Neuronal stem cell (in vitro differentiated cells): ENCODE measurements around the gene SCMH1.

Experiments
- DNase-seq: peaks from one replicate; pipeline ENCODE4 v3.0.0-alpha.2; 2013; ENCODE audit warnings: low spot score
- H2AFZ ChIP-seq: one replicate; pipeline ENCODE4 v1.6.1; 2013; ENCODE audit warnings: mild to moderate bottlenecking, low read length, inconsistent platforms
- H2AK5ac ChIP-seq: 2 replicates; pipeline ENCODE4 v1.6.1; 2013; ENCODE audit warnings: low read depth, mild to moderate bottlenecking, inconsistent platforms, low read length, moderate library complexity, mixed read lengths
- H2BK120ac ChIP-seq: 2 replicates; pipeline ENCODE4 v1.6.1; 2013; ENCODE audit warnings: low read depth, mild to moderate bottlenecking, inconsistent platforms, low read length, moderate library complexity, mixed read lengths
- H2BK12ac ChIP-seq: one replicate; pipeline ENCODE4 v1.6.1; 2013; ENCODE audit warnings: low read length, inconsistent platforms
- H2BK15ac ChIP-seq: 2 replicates; pipeline ENCODE4 v1.6.1; 2013; ENCODE audit warnings: mild to moderate bottlenecking, low read length, inconsistent platforms, mixed read lengths
- H2BK5ac ChIP-seq: one replicate; pipeline ENCODE4 v1.6.1; 2013; ENCODE audit warnings: inconsistent platforms, mild to moderate bottlenecking, low read length, moderate library complexity
- H3K14ac ChIP-seq: one replicate; pipeline ENCODE4 v1.6.1; 2013; ENCODE audit warnings: low read length, inconsistent platforms
- H3K18ac ChIP-seq: 2 replicates; pipeline ENCODE4 v1.6.1; 2013; ENCODE audit warnings: low read length, inconsistent platforms
- H3K23ac ChIP-seq: 2 replicates; pipeline ENCODE4 v1.6.1; 2013; ENCODE audit warnings: low read depth, mild to moderate bottlenecking, mixed read lengths, low read length, inconsistent platforms; ENCODE audit not compliant: poor library complexity
- H3K27ac ChIP-seq: replicated peaks from 3 replicates; pipeline ENCODE4 v1.5.1; 2013; ENCODE audit warnings: low read length, inconsistent platforms
- H3K27me3 ChIP-seq, 3 experiments: 2 replicates each; pipeline ENCODE4 v1.6.1; 2013; ENCODE audit warnings: low read length in 3 of 3, mild to moderate bottlenecking in 2 of 3, inconsistent platforms in 1 of 3, low read depth in 1 of 3, mixed read lengths in 1 of 3, moderate library complexity in 1 of 3; ENCODE audit not compliant: control insufficient read depth in 3 of 3, insufficient read depth in 3 of 3
- H3K36me3 ChIP-seq, 2 donors: replicated peaks in 1 of 2; 2 replicates each; pipeline ENCODE4 v1.6.1; 2013; ENCODE audit warnings: low read length in 2 of 2; ENCODE audit not compliant: control insufficient read depth in 2 of 2, insufficient read depth in 2 of 2
- H3K4ac ChIP-seq: 2 replicates; pipeline ENCODE4 v1.6.1; 2013; ENCODE audit warnings: inconsistent platforms, mild to moderate bottlenecking, low read length, moderate library complexity
- H3K4me1 ChIP-seq, 2 donors: 1 replicate in 1 of 2; 2 replicates in 1 of 2; pipeline ENCODE4 v1.6.1; 2013; ENCODE audit warnings: low read length in 2 of 2, low read depth in 1 of 2; ENCODE audit not compliant: control insufficient read depth in 2 of 2, insufficient read depth in 1 of 2
- H3K4me2 ChIP-seq: one replicate; pipeline ENCODE4 v1.6.1; 2013; ENCODE audit warnings: mild to moderate bottlenecking, low read length, inconsistent platforms; ENCODE audit not compliant: insufficient read depth, poor library complexity, severe bottlenecking
- H3K4me3 ChIP-seq, 2 donors: 2 replicates each; pipeline ENCODE4 v1.5.1; 2013; ENCODE audit warnings: low read length in 2 of 2, mild to moderate bottlenecking in 2 of 2, inconsistent platforms in 1 of 2, moderate library complexity in 1 of 2
- H3K79me1 ChIP-seq: one replicate; pipeline ENCODE4 v1.6.1; 2013; ENCODE audit warnings: low read depth, mild to moderate bottlenecking, inconsistent platforms, low read length, moderate library complexity
- H3K9ac ChIP-seq: one replicate; pipeline ENCODE4 v1.6.1; 2013; ENCODE audit warnings: mild to moderate bottlenecking, low read depth, low read length, inconsistent platforms; ENCODE audit not compliant: poor library complexity
- H3K9me3 ChIP-seq, 2 donors: replicated peaks in 1 of 2; 2 replicates each; pipeline versions ENCODE3 to v1.6.1; 2013; ENCODE audit warnings: low read length in 2 of 2, mild to moderate bottlenecking in 2 of 2, inconsistent platforms in 1 of 2, low read depth in 1 of 2, mixed read lengths in 1 of 2, moderate library complexity in 1 of 2; ENCODE audit not compliant: control insufficient read depth in 2 of 2, insufficient read depth in 1 of 2
- H4K8ac ChIP-seq: one replicate; pipeline ENCODE4 v1.6.1; 2013; ENCODE audit warnings: low read depth, mild to moderate bottlenecking, inconsistent platforms, low read length, moderate library complexity
- H4K91ac ChIP-seq: one replicate; pipeline ENCODE4 v1.6.1; 2013; ENCODE audit warnings: low read length, low read depth, mild to moderate bottlenecking, inconsistent platforms; ENCODE audit not compliant: poor library complexity
- WGBS, 2 donors: extraction: QIAGEN DNeasy Blood & Tissue Kit; methylation state at CpG; one replicate each; pipeline ENCODE4 v1.1.7; 2013; ENCODE audit warnings: missing lambda C conversion rate in 2 of 2, mixed read lengths in 1 of 2; ENCODE audit not compliant: insufficient read length in 2 of 2, insufficient replicate concordance in 1 of 2; ENCODE audit errors: extremely low coverage in 2 of 2; 5-methylcytosine and 5-hydroxymethylcytosine counted together

The SCMH1 gene

DNA sequence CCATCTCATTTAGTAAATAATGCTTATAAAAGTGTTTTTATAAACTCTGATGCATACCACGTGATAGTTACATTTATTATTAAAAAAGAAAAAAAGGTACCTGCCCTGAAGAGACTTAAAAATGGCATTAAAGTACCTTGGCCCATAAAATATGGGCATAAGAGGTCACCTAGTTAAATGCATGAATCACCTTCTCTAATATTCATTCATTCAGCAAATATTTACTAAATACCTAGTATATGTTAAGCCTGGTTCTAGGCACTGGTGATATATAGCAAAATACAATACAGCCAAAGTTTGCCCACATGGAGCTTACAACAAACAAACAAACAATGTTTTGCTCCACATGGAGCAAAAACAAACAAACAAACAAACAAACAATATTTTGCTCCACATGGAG, 87.0 kb downstream of the SCMH1 start:
- Histone ChIP-seq H2AK5ac (no peak overlapping the region), H3K14ac (no peak overlapping the region), H3K4me2 (no peak overlapping the region), H2BK15ac (no peak overlapping the region), H3K4me1 (peaks cover 0 to 3% of the 10 kb centered on the region in 2 donors), H4K91ac (no peak overlapping the region), H3K4me3 (no peak overlapping the region), H2BK12ac (no peak overlapping the region), H3K27me3 (no peaks in the 10 kb centered on the region), H4K8ac (no peak overlapping the region), H2AFZ (no peak overlapping the region), H3K27ac (no peak overlapping the region), H2BK5ac (no peak overlapping the region), H3K9ac (no peak overlapping the region), H3K18ac (no peak overlapping the region), H3K36me3 (peaks cover 0 to 58% of the 10 kb centered on the region in 2 donors), H3K23ac (no peak overlapping the region), H2BK120ac (no peak overlapping the region), H3K79me1 (no peaks in the 10 kb centered on the region), H3K4ac (no peak overlapping the region), H3K9me3 (no peaks in the 10 kb centered on the region)
- no peak for DNase-seq
- WGBS, 2 donors = no CpG with 5 or more reads among the region's 1 CpG

DNA sequence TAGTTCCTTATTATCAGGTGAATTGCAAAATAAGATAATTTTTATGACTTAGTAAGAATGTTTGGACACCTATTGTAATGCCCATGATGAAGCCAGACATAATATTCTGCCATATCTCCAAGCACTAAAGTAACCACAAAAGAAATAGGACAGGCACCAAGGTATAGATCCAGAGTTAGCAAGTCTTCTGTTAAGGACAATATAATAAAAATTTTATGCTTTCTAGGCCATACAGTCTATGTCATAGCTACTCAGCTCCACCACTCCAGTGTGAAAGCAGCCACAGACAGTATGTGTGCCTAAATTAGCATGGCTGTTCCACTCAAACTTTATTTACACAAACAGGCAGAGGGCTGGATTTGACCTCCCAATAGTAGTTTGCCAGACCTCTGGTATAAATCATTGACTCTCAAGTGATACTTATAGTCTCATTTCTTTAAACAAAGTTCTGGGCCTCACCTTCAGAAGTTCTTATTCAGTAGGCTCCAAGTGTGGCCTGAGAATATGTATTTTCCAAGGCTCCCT, 88.3 kb downstream of the SCMH1 start:
- H3K23ac ChIP-seq = no peak overlapping the region
- H4K91ac ChIP-seq = no peak overlapping the region
- no peak overlapping the region for H3K9ac ChIP-seq
- H2BK120ac ChIP-seq = no peak overlapping the region
- no peak overlapping the region for H2BK15ac ChIP-seq
- no peak overlapping the region for H3K4me2 ChIP-seq
- no peak overlapping the region for H2AFZ ChIP-seq
- no peak overlapping the region for H3K14ac ChIP-seq
- H3K18ac ChIP-seq = no peak overlapping the region
- H3K4ac ChIP-seq = no peak overlapping the region
- H2AK5ac ChIP-seq = no peak overlapping the region
- H3K4me3 ChIP-seq = no peak overlapping the region
- H3K36me3 ChIP-seq = peaks cover 4 to 60% of the 10 kb centered on the region in 2 donors
- peaks cover 0 to 13% of the 10 kb centered on the region in 2 donors for H3K9me3 ChIP-seq
- H2BK12ac ChIP-seq = no peak overlapping the region
- DNase-seq = no peak
- H4K8ac ChIP-seq = no peak overlapping the region
- H3K79me1 ChIP-seq = no peaks in the 10 kb centered on the region
- H2BK5ac ChIP-seq = no peak overlapping the region
- peaks cover 0 to 3% of the 10 kb centered on the region in 2 donors for H3K4me1 ChIP-seq
- no peak overlapping the region for H3K27ac ChIP-seq
- no peaks in the 10 kb centered on the region for H3K27me3 ChIP-seq

DNA sequence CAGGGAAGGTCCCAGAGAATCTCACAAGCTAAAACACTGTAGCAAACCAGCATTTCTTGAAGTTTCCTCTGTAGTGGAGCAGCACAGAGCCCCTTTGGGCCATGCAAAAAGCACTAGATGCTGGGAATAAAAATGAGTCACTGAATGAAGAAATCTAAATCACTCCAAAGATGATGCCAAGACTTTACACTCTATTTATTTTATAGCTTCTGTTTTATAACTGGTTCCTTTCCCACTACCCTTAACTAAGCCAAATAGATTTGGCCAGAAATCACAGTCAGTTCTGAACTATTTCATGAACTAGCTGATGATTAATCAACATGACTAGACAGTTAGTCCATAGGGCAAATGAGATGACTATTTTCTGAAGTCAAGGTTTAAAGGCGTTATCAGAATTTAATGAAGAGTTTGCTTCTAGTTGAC, 89.5 kb downstream of the SCMH1 start:
- H3K4me1 ChIP-seq = peaks cover 0 to 1% of the 10 kb centered on the region in 2 donors
- H3K14ac ChIP-seq = no peak overlapping the region
- H4K91ac ChIP-seq = no peak overlapping the region
- DNase-seq = no peak
- no peak overlapping the region for H2BK120ac ChIP-seq
- no peak overlapping the region for H3K4me3 ChIP-seq
- H2BK5ac ChIP-seq = no peak overlapping the region
- no peaks in the 10 kb centered on the region for H3K79me1 ChIP-seq
- no peak overlapping the region for H2AK5ac ChIP-seq
- no CpG with 5 or more reads among the region's 1 CpG for WGBS, 2 donors
- H3K27me3 ChIP-seq = no peaks in the 10 kb centered on the region
- H3K9ac ChIP-seq = no peak overlapping the region
- no peak overlapping the region for H3K4me2 ChIP-seq
- H3K27ac ChIP-seq = no peak overlapping the region
- no peak overlapping the region for H2AFZ ChIP-seq
- peaks cover 0 to 13% of the 10 kb centered on the region in 2 donors for H3K9me3 ChIP-seq
- H2BK15ac ChIP-seq = no peak overlapping the region
- H3K23ac ChIP-seq = no peak overlapping the region
- H2BK12ac ChIP-seq = no peak overlapping the region
- H3K18ac ChIP-seq = no peak overlapping the region
- H3K36me3 ChIP-seq = peaks cover 4 to 64% of the 10 kb centered on the region in 2 donors
- no peak overlapping the region for H4K8ac ChIP-seq
- H3K4ac ChIP-seq = no peak overlapping the region

DNA sequence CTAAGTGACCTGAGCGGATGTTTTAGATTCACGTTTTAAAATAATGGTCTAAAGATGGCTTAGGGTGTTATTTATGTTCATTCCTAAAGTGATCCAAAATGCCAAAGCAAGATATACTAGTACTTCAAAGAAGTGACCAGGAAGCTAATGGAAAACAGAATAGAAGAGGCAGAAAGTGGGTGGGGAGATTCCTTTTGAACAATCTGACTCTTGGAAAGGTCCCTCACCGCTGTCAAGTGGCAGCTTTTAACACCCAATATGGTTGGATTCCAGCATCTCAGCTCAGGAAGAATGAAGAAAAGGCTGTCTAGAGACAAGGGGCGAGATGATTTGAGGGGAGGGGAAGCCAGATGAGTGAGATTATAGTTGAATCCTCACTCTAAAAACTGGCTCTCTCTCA, 90.3 kb downstream of the SCMH1 start:
- Histone ChIP-seq H2AK5ac (no peak overlapping the region), H3K27ac (no peak overlapping the region), H3K4me3 (no peak overlapping the region), H2BK15ac (no peak overlapping the region), H2BK120ac (no peak overlapping the region), H4K8ac (no peak overlapping the region), H4K91ac (no peak overlapping the region), H2AFZ (no peak overlapping the region), H3K27me3 (no peaks in the 10 kb centered on the region), H3K4ac (no peak overlapping the region), H2BK12ac (no peak overlapping the region), H3K79me1 (no peaks in the 10 kb centered on the region), H3K9ac (no peak overlapping the region), H3K36me3 (peaks cover 4 to 63% of the 10 kb centered on the region in 2 donors), H3K14ac (no peak overlapping the region), H3K4me1 (peaks cover 0 to 1% of the 10 kb centered on the region in 2 donors), H3K9me3 (peaks cover 0 to 13% of the 10 kb centered on the region in 2 donors), H3K18ac (no peak overlapping the region), H3K23ac (no peak overlapping the region), H3K4me2 (no peak overlapping the region), H2BK5ac (no peak overlapping the region)
- DNase-seq = no peak
- no CpG with 5 or more reads among the region's 4 CpGs for WGBS, 2 donors
